GM19035 (cell line): Measurements from ENCODE around the gene SLC1A5.
A peak's percentile ranks its signal among the peaks of the same experiment; 100 is the strongest.
"Not testable (repeated sequence)": the region's sequence is repeated elsewhere in the genome, so short reads cannot be mapped to it uniquely, and the experiment has no call there.

Experiments used
- ATAC-seq: cut with Tn5 transposase; IDR thresholded peaks from one replicate; pipeline ENCODE4 v1.9.1; 2021; ENCODE audit not compliant: unreplicated experiment

SLC1A5 gene

DNA sequence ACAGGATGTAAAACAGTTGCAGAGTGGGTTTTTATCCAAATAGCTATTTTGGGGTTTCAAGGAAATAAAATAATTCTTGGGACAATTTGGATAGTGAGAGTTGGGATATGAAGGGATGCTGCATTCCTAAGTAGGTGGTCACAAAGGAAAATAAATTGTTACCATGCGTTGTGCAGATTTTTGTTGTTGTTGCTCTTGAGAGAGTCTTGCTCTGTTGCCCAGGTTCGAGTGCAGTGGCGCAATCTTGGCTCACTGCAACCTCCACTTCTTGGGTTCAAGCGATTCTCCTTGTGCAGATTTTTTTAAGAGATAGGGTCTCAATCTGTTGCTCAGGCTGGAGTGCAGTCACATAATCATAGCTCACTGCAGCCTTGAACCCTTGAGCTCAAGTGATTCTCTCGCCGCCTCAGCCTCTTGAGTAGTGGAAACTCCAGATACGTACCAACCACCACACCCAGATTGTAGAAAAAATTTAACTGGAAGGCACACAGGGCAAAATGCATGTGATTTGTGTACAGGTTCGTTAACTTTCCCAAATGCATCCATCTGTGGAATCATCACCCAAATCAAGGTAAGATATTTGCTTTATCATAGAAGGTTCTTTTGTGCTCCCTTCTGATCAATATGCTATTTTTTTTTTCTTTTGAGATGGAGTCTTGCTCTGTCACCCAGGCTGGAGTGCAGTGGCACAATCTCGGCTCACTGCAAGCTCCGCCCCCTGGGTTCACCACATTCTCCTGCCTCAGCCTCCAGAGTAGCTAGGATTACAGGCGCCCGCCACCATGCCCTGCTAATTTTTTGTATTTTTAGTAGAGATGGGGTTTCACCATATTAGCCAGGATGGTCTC, 16.0 kb downstream of the SLC1A5 start:
- no peak for ATAC-seq

DNA sequence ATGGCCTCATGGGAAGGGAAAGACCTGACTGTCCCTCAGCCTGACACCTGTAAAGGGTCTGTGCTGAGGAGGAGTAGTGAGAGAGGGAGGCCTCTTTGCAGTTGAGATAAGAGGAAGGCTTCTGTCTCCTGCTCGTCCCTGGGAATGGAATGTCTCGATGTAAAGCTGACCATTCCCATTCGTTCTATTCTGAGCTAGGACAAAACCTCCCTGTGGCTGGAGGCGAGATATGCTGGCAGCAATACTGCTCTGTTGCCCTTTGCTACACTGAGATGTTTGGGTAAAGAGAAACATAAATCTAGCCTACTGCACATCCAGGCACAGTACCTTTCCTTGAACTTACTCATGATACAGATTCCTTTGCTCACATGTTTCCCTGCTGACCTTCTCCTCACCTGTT, 19.6 kb downstream of the SLC1A5 start:
- ATAC-seq, result not testable (repeated sequence)

DNA sequence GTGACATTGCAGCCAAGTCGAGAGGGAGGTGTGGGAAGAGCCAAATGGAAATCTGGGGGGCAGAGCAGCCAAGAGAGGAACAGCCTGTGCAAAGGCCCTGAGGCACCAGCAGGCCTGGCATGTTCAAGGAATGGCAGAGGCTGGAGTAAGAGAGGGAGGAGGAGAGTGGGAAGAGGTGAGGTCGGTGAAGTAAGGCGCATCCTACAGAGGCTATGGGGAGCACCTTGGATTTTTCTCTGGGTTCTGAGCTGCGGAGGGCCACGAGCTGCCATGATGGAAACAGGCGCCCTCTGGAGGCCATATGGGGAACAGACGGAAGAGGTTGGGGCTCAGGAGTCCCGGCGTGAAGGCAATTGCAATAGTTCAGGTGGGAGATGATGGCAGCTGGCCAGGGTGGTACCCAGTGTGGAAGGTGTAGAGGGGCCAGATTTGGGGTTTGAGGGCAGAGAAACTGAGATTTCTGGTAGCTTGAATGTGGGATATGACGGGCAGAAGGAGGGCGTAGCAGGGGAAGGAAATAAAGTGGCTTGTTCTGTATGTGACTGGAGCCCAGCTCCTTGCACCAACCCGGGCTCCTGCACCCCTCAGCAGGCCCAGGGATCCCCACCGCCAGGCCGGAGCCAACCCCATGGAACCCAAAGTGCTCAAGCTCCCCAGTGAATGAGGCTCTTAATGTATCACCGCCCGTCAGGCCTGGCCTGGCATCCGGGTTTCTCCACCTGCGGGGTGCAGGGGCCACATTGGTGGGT, 21.7 kb downstream of the SLC1A5 start:
- no peak for ATAC-seq

DNA sequence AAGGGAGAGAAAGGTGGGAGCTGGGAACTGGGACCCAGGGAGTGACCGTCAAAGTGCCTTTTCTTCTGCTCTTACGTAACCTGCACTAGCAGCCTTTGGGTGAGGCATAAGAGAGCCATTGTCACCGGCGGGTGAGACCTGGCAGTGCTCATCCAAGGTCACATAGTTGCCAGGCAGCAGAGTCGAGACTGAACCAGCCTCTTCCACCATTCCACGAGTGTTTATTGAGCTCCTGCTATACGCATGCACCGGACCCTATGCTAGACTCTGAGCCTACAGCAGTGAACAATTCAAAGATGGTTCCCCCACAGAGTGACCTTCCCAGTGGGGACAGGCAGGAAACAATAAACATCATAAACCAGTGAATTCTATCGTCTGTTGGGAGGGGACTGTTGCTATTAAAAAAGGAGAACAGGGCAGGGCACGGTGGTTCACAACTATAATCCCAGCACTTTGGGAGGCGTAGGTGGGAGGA, 23.5 kb downstream of the SLC1A5 start:
- ATAC-seq, result no peak

DNA sequence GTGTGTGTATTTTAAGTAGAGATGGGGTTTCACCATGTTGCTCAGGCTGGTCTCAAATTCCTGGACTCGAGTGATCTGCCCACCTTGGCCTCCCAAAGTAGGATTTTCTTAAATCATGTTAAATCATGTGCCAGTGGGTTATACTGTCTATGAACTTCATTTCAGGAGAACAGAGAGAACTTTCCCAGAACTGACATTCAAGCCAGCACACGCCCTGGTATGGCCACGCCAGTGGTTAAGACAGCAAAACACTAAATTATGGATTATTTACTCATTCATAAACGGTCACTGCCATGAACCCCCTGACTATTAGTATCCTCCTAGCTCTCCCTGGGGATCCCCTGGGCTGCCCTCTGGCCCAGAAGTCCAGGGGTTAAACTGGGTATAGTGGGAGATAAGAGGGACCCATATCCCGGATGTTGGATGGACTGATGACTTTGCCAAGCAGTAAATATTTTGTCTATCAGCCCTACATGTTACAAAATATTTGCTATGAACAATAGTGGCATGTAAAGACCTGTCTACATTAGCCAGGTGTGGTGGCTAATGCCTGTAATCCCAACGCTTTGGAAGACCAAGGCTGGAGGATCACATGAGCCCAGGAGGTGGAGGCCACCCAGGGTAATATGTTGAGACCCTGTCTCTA, 26.0 kb downstream of the SLC1A5 start:
- ATAC-seq, result no peak

DNA sequence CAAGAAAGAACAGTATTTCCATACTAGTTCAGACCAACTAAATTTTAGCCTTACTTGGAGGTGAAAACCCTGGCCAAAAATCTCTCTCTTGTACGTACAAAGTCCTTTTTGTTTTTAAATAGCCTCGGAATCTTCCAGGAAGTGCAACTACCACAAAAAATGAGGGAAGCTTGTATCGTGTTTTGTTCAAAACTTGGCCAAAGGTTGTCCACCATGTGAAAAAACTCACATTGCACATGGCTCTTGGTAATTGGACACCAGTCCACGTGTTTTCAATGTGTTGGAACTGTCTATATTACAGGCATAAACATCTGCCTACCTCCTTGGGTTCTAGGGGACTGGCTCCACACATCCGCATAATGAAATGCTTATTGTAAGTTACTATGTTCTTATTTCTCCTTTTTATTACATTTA, 27.0 kb downstream of the SLC1A5 start:
- ATAC-seq, result no peak

DNA sequence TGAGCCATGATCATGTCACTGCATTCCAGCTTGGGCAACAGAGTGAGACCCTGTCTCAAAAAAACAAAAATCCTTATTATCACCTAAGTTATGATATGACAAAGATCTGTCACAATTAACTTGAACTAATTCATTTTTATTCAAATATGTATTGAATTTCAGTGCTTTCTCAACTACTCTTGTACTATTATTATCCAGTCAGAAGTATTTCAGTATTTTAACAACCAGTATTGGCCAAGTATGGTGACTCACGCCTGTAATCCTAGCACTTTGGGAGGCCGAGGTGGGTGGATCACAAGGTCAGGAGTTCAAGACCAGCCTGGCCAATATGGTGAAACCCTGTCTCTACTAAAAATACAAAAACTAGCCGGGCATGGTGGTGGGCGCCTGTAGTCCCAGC, 27.5 kb downstream of the SLC1A5 start:
- ATAC-seq, result not testable (repeated sequence)

DNA sequence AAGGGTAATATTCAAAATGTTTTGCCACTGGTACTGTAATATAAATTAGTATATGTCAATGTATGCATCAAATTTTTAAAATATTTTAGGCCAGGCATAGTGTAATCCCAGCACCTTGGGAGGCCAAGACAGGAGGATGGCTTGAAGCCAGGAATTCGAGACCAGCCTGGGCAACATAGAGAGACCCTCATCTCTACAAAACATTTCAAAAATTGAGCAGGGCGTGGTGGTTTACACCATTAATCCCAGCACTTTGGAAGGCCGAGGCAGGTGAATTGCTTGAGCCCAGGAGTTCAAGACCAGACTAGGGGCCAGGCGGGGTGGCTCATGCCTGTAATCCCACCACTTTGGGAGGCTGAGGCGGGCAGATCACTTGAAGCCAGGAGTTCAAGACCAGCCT, 28.0 kb downstream of the SLC1A5 start:
- ATAC-seq, result no peak

DNA sequence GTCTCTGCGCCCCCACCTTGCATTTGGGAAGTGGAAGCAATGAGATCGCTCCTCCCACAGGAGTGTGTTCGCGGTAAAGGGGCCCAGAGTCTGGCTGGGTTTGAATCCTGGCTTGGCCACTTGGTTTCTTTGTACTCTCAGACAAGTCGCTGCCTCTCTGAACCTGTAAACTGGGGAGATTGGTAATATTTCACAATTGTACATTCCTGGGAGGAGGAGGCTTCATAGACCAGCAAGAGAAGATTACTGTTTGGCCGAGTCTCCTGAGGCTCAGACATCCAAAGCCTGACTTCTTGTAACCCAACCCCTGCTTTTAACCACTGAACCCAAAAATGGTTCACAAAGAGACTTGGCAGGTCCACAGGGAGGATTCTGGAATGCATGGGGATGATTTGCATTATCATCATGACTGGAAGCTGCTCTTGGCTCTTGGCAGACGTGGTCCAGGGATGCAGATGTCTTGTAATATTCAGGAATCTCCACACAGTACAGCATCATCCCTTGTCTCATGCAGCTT, 28.5 kb downstream of the SLC1A5 start:
- ATAC-seq, result no peak

DNA sequence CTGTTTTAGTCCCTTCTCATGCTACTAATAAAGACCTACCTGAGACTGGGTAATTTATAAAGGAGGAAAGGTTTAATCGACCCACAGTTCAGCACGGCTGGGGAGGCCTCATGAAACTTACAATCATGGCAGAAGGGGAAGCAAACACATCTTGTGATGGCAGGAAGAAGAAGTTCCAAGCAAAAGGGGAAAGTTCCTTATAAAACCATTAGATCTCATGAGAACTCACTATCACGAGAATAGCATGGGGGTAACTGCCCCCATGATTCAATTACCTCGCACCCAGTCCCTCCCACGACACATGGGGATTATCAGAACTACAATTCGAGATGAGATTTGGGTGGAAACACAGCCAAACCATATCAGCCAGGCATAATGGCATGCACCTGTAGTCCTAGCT, 29.2 kb downstream of the SLC1A5 start:
- no peak for ATAC-seq

DNA sequence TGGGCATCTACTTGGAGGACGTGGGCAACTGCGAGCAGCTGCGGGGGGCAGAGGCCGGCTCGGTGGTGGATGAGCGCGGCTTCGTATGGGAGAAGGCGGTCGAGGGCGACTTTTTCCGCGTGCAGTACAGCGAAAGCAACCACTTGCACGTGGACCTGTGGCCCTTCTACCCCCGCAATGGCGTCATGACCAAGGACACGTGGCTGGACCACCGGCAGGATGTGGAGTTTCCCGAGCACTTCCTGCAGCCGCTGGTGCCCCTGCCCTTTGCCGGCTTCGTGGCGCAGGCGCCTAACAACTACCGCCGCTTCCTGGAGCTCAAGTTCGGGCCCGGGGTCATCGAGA, 31.9 kb downstream of the SLC1A5 start:
- ATAC-seq, result no peak

DNA sequence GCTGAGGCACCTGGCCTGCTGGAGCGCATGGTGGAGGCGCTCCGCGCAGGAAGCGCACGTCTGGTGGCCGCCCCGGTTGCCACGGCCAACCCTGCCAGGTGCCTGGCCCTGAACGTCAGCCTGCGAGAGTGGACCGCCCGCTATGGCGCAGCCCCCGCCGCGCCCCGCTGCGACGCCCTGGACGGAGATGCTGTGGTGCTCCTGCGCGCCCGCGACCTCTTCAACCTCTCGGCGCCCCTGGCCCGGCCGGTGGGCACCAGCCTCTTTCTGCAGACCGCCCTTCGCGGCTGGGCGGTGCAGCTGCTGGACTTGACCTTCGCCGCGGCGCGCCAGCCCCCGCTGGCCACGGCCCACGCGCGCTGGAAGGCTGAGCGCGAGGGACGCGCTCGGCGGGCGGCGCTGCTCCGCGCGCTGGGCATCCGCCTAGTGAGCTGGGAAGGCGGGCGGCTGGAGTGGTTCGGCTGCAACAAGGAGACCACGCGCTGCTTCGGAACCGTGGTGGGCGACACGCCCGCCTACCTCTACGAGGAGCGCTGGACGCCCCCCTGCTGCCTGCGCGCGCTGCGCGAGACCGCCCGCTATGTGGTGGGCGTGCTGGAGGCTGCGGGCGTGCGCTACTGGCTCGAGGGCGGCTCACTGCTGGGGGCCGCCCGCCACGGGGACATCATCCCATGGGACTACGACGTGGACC, 32.4 kb downstream of the SLC1A5 start:
- ATAC-seq, result no peak

DNA sequence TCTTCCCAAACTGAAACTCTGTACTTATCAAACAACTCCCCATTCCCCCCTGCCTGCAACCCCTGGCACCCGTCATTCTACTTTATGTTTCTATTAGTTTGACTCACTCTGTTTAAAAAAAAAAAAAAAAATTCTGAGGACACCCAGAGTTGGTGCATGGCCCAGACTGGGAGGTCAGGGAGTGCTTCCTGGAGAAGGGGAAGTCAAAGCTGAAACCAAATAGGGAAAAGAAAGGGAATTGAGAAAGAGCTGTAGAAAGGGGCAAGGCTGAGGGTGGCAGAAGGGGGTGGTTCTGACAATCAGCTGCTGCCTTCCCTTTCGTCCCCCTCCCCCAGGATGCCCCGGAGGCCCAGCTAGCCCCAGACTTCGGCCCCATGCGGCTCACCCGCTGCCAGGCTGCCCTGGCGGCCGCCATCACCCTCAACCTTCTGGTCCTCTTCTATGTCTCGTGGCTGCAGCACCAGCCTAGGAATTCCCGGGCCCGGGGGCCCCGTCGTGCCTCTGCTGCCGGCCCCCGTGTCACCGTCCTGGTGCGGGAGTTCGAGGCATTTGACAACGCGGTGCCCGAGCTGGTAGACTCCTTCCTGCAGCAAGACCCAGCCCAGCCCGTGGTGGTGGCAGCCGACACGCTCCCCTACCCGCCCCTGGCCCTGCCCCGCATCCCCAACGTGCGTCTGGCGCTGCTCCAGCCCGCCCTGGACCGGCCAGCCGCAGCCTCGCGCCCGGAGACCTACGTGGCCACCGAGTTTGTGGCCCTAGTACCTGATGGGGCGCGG, 33.1 kb downstream of the SLC1A5 start:
- no peak for ATAC-seq

DNA sequence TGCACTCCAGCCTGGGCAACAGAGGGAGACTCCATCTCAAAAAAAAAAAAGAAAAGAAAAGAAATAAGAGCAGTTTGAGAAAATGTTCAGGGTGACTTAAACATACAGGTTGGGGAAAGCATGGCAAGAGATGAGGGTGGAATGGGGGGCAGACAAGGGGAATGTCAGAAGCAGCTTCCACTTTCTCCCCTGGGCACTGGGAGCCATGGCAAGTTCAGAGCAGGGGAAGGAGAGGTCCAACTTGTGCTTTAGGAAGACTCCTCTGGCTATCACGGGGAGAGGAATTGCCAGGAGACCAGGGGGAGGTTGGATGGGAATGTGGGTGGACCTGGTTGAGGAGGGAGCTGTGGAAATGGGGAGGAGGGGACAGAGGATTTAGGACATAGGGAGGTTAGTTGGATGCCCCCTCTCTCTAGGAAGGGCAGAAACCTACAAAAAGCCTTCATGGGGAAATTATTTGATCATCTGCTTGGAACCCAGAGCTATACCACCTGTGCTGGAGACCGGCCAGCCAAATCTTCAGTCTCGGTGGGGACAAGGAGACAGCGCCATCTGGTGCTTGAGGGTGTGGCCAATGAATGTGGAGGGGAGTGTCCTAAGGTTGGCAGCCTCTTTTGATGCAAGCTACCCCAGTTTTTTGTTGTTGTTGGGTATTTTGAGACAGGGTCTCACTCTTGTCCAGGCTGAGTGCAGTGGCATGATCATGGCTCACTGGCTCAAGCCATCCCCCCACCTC, 34.8 kb downstream of the SLC1A5 start:
- ATAC-seq, result no peak

DNA sequence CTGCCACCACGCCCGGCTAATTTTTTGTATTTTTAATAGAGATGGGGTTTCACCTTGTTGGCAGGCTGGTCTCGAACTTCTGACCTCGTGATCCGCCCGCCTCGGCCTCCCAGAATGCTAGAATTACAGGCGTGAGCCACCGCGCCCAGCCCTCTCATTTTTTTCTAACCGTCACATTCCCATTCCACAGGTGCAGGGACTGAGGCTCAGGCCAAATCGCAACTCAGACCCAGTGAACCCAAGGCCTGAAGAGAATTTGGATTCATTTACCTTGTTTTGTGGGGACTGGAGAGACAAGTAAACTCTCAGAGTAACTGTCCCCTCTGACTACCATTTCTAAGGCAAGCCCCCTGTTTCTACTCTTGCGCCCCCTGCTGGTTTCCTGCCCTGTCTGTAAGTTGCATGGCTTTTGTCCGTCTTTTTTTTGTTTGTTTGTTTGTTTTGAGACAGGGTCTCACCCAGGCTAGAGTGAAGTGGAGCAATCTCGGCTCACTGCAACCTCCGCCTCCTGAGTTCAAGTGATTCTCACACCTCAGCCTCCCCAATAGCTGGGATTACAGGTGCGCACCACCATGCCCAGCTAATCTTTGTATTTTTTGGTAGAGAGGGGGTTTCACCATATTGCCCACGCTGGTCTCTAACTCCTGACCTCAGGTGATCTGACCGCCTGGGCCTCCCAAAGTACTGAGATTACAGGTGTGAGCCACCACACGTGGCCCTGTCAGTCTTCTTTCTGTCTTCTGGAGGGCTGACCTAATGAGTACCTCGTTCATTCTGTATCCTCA, 39.9 kb downstream of the SLC1A5 start:
- no peak for ATAC-seq

DNA sequence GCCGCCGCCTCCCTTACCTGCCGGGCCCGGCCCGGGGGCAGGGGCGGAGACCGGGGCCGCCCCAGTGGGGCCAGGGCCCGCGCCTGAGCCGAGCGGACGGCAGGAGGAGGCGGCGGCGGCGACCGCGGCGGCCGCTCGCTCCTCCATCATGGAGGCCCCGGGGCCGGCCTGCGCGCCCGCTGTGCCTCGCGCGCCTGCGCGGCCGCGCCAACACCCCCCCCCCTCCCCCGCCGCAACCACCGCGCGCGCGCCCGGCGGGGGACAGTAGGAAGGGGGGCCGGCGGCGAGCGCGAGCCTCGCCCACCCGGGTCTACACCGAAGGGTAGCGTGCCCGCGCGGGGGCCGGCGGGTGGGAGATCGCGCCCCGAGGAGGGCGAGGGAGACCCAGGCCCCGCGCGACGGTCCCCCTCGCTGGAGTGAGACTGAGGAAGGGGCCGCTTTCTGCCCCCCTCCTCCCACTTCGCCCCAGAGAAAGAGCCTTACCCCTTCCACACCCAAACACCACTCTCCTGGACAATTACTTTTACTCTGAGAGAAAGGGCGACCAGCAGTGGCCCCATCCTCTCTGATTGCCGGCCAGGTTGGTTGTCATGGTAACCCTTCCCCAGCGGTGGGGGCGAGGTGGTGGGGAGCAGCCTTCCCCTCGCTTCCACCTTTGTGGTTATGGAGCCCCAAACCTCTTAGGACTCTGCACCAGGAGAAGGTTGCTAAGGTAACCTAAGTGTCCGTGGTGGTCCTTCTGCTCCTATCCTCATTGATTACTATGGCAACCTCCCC, 41.9 kb downstream of the SLC1A5 start, which contains the start of gene STRN4:
STRN4 (minus strand) TSS at position 170 of the 777 bp plus-strand sequence; CDS start at position 150, 20 bp downstream.
- peak; percentile 59 for ATAC-seq

DNA sequence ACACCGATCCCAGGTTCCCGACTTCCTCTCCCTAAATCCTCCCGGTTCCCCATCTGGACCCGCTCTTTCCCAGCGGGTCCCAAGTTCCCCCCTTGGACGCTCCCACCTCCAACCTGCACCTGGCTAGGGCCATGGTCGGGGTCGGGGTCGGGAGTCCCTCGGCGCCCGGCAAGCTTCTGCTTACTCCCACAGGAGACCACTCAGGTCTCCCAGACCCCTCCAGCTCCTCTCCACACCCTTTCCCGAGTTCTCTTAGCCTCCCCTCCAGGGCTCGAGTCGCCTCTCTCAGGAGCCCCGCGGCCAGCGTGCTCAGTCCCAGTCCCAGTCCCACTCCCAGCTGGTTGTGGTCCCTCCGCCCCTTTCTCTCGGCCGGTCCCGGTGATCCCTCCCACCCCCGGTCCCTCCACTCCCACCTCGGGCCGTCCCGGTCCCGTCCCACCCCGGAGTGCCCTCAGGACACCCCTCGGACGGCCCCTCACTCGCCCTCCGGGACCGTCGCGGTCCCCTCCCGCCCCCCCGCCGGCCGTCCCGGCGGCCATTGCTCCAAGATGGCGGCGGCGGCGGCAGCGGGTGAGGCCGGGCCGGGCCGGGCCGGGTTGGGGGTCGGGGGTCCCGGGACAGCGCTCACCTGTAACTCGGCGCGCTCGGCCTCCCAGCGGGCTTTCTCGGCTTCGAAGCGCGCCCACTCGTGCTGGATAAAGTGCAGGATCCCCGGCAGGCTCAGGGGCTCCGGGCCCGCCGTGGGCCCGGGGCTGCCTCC, 42.7 kb downstream of the SLC1A5 start, which contains the start of gene FKRP:
FKRP (plus strand) TSS at position 537 of the 760 bp plus-strand sequence. CDS start 9,394 bp downstream, outside the sequence.
- ATAC-seq, result peak; percentile 44
